Retinal pigment epithelial cell (primary cell): Measurements from ENCODE around the gene PIBF1.
A peak's percentile ranks its signal among the peaks of the same experiment; 100 is the strongest.

ENCODE experiments used
- DNase-seq: peaks from one replicate; pipeline ENCODE4 v3.0.0-alpha.2; 2010; ENCODE audit warnings: low read depth
- H3K4me3 ChIP-seq: 2 replicates; pipeline ENCODE4 v1.5.1; 2011; ENCODE audit warnings: mild to moderate bottlenecking, low read length, control low read depth, moderate library complexity
- CTCF ChIP-seq: conservative IDR thresholded peaks from 2 replicates; pipeline ENCODE4 v1.5.1; 2011; ENCODE audit warnings: low read depth, low read length, control low read depth, inconsistent platforms

The PIBF1 gene

DNA sequence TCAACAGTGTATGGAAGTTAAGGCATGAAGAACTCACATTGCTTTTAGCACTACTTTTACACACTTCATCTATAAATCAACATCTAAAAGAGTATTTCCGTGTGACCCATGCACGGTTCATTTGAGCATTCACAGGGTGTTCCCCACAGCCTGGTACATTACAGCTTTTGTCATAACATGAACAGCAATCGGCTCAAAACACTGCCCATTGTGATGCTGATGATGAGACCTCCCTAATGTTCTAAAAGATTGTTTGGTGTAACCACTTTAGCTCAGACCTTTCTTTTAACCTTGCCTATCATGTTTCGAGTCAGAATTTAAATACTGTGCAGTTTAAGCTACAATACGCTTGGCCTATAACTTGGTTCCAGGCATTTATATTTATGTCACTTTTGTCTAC, 272.8 kb downstream of the PIBF1 start:
- TF ChIP-seq CTCF: no peak

DNA sequence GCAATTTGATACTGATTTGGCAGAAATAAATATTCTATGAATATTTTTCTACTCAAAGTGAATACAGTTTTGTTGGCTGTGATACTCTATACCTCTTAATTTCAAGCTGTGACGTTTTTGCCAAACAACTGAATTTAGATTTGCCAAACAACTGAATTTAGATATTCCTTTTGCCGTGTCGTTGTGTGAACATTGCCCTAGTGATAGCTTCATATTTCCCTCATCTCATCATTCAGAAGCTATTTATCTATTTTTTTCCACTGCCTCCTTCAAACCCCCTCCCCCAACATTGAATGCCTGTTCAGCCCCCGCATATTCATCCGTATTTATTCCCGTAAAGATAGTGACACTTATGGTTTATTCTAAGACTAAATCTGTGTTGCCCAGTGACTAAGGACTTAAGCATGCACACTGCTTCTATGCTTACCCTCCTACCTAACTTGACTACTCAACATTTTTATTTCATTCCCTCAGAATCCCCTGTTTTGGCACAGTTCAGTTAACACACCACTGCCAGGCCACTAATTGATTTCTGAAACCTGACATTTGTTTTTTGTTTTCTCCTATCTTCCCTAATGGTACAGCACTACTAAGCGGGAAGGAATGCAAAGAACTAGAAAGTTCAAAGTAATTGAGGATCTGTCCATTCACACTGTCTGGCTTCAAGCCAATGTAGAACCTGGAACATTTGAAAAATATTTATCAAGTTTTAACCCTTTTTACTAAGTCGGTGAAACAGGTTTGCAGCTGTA, 274.1 kb downstream of the PIBF1 start:
- DNase-seq: peak; percentile 98
- no peak for TF ChIP-seq CTCF
- peak overlapping the region; percentile 17 for H3K4me3 ChIP-seq

More for the DNA sequence above, 272.8 kb downstream of the PIBF1 start:
- no peak overlapping the region for H3K4me3 ChIP-seq
- DNase-seq: no peak

DNA sequence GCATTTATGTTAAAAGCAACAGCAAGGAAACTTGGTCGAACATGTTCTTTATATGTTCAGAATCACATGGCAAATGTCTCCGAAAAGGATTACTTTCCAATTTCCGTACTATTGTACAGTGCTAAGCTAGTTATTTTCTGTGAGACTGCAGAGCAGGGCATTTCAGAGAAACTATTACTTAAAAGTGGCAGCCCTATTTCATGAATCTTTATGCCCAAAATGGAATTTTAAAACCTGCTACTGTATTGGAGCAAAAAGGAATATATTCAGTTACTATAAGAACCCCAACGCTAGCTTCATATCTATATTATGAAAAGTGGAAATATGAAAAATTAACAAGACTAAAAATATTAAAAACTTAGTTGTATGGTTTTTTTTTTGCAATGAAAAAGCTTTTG, 274.6 kb downstream of the PIBF1 start:
- no peak overlapping the region for H3K4me3 ChIP-seq
- no peak for DNase-seq
- no peak for TF ChIP-seq CTCF

GRCh38 chr13:73057284-73058063, 275.5 kb downstream of the PIBF1 start:
- no peak for DNase-seq
- no peak for TF ChIP-seq CTCF
- H3K4me3 ChIP-seq: no peak overlapping the region

- peak overlapping the region; percentile 68 for H3K4me3 ChIP-seq
- TF ChIP-seq CTCF: no peak
Measured at GRCh38 chr13:73058064-73058313, 276.1 kb downstream of the PIBF1 start.

DNA sequence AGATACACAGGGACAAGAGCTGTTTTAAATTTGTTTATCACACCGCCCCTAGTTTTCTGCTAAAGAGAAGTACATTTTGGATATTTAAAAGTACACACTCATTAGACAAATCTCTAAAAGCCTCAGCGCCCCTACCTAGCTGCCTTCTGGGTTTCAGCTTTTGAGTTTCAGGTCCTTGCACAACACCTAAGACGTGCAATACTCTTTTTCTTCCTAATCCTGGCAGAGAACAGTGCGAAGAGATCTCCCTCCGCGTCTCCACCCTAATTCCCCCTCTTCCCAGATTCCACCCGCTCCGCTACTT, 276.5 kb downstream of the PIBF1 start:
- H3K4me3 ChIP-seq: peak overlapping the region; percentile 68
- TF ChIP-seq CTCF: no peak
- no peak for DNase-seq

More at GRCh38 chr13:73058064-73058313, 276.1 kb downstream of the PIBF1 start:
- DNase-seq: no peak
